ENCODE measurements around the gene ADGRD1.

DNA sequence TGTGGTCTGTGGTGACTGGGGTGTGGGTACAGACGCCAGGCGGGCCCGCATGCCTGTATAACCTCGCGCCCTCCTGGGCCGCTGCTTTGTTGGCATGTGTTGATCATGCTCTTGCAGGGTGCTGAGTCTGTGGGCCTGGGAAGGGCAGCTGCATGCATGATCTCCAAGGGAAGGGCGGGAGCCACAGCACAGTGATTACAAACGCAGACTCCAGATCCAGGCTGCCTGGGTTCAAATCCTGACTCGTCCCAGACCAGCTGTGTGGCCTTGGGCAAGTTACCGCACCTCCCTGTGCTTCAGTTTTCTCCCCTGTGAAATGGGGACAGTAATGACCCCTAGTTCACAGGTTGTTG lies 24.0 kb downstream of the ADGRD1 start:
- TF ChIP-seq, protein P1, sequence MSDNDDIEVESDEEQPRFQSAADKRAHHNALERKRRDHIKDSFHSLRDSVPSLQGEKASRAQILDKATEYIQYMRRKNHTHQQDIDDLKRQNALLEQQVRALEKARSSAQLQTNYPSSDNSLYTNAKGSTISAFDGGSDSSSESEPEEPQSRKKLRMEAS (IDR thresholded peaks at IDR 0.05), result no peak
- TF ChIP-seq FOXM1 (IDR thresholded peaks at IDR 0.05; ENCODE audit: borderline replicate concordance, low read depth), result no peak
